Activated T-helper 2 cell treated with anti-CD3 and anti-CD28 coated beads, Interferon-gamma antibody, Interleukin-2, Interleukin-4, amounts not matched to agents 10 μg/mL and 5 μg/mL and 100 μg/mL, durations not matched to agents 14 hours and 24 hours and 36 hours (primary cell): ENCODE data around the gene SRSF10. TPM values are rescaled to one million over a fixed set of nuclear protein-coding genes. Genes with fewer than 3 reads are reported as not detected.
"Not testable (repeated sequence)": the region's sequence is repeated elsewhere in the genome, so short reads cannot be mapped to it uniquely, and the experiment has no call there.

Experiments used
- DNase-seq: peaks from one replicate; pipeline ENCODE4 v3.0.0; 2021; ENCODE audit warnings: low spot score
- H3K27ac Mint-ChIP-seq: one replicate; pipeline ENCODE4 v1.8.0; 2021; ENCODE audit warnings: mixed read lengths
- H3K27me3 Mint-ChIP-seq: one replicate; pipeline ENCODE4 v1.8.0; 2021; ENCODE audit warnings: low read depth, mixed read lengths
- H3K36me3 Mint-ChIP-seq: one replicate; pipeline ENCODE4 v1.8.0; 2021; ENCODE audit warnings: low read depth, mixed read lengths
- H3K4me1 Mint-ChIP-seq: one replicate; pipeline ENCODE4 v1.8.0; 2021; ENCODE audit warnings: low read depth, mixed read lengths
- H3K4me3 Mint-ChIP-seq: one replicate; pipeline ENCODE4 v1.8.0; 2021; ENCODE audit warnings: low read depth, mild to moderate bottlenecking, moderate library complexity, mixed read lengths
- H3K9me3 Mint-ChIP-seq: one replicate; pipeline ENCODE4 v1.8.0; 2021; ENCODE audit warnings: mixed read lengths
- intact Hi-C: fragments of 100-400 bp; cut with micrococcal nuclease; formaldehyde crosslinking; loops from one replicate; pipeline ENCODE4 v1.15.1; 2023
- total RNA-seq: library from RNA; stranded (reverse); gene quantifications from 2 replicates; pipeline ENCODE4 v1.2.3, GENCODE V29; 2022

Gene SRSF10
- total RNA-seq, 1 donor from 2014 or later, result 217 TPM

- intact Hi-C loops, result no loop called here
- H3K4me3 Mint-ChIP-seq, result no peak overlapping the region
- H3K9me3 Mint-ChIP-seq, result no peaks in the 10 kb centered on the region
- no peak overlapping the region for H3K27ac Mint-ChIP-seq
- H3K4me1 Mint-ChIP-seq, result no peaks in the 10 kb centered on the region
- peaks cover 25% of the 10 kb centered on the region for H3K27me3 Mint-ChIP-seq
- H3K36me3 Mint-ChIP-seq, result no peaks in the 10 kb centered on the region
- DNase-seq, result no peak
Observed at GRCh38 chr1:24009406-24009805, 29.3 kb upstream of the SRSF10 start.

GRCh38 chr1:24008574-24009184, 28.6 kb upstream of the SRSF10 start:
- H3K27ac Mint-ChIP-seq, DNase-seq, H3K4me3 Mint-ChIP-seq, H3K36me3 Mint-ChIP-seq, H3K9me3 Mint-ChIP-seq, intact Hi-C loops, H3K4me1 Mint-ChIP-seq: not testable (repeated sequence)
- H3K27me3 Mint-ChIP-seq, result peaks cover 29% of the 10 kb centered on the region

DNA sequence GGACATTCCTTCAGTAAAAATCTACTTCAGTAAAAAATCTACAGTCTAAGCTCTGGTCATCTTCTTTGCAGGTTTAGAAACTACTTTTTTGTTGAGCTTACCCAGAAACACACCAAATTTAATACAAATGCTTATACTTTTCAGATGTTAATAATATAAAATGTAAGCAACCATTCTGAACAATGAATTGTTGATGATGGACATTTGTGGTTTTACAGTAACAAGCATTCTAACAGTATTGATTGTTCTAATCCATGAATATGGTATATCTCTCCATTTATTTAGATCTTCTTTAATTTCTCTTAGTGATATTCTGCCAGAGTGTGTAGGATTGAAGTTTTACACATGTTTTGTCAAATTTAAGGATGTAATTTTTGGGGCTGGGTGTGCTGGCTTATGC, 27.0 kb upstream of the SRSF10 start:
- peaks cover 42% of the 10 kb centered on the region for H3K27me3 Mint-ChIP-seq

GRCh38 chr1:24005163-24005562, 25.0 kb upstream of the SRSF10 start:
- intact Hi-C loops, result no loop called here
- no peak overlapping the region for H3K27ac Mint-ChIP-seq
- no peak for DNase-seq
- no peaks in the 10 kb centered on the region for H3K9me3 Mint-ChIP-seq
- H3K27me3 Mint-ChIP-seq, result peaks cover 34% of the 10 kb centered on the region
- no peaks in the 10 kb centered on the region for H3K36me3 Mint-ChIP-seq
- H3K4me1 Mint-ChIP-seq, result no peaks in the 10 kb centered on the region
- no peak overlapping the region for H3K4me3 Mint-ChIP-seq

More for the DNA sequence above, 27.0 kb upstream of the SRSF10 start:
- H3K27ac Mint-ChIP-seq, result no peak overlapping the region
- intact Hi-C loops, result no loop called here
- H3K4me3 Mint-ChIP-seq, result no peak overlapping the region
- H3K36me3 Mint-ChIP-seq, result no peaks in the 10 kb centered on the region
- no peak for DNase-seq
- H3K9me3 Mint-ChIP-seq, result no peaks in the 10 kb centered on the region
- H3K4me1 Mint-ChIP-seq, result no peaks in the 10 kb centered on the region

DNA sequence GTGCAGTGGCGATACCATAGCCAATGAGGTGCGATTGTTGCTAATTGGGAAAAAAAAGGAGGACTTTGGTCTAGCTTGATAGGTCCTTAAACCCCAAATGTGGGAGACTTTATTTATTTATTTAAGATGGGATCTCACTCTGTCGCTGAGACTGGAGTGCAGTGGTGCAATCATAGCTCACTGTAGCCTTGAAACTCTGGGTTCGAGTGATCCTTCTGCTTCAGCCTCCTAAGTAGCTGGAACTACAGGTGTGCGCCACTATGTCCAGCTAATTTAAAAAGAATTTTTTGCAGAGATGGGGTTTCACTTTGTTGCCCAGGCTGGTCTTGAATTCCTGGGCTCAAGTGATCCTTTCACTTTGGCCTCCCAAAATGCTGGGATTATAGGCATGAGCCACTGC, 24.0 kb upstream of the SRSF10 start:
- H3K4me3 Mint-ChIP-seq, result no peak overlapping the region
- peaks cover 27% of the 10 kb centered on the region for H3K27me3 Mint-ChIP-seq
- no peak overlapping the region for H3K27ac Mint-ChIP-seq
- H3K4me1 Mint-ChIP-seq, result peaks cover 2% of the 10 kb centered on the region
- H3K36me3 Mint-ChIP-seq, result no peaks in the 10 kb centered on the region
- intact Hi-C loops, result no loop called here
- no peaks in the 10 kb centered on the region for H3K9me3 Mint-ChIP-seq
- DNase-seq, result no peak

- Mint-ChIP-seq H3K4me1 (peaks cover 6% of the 10 kb centered on the region), H3K4me3 (no peak overlapping the region)
Observed at GRCh38 chr1:24003331-24003972, 23.3 kb upstream of the SRSF10 start.

DNA sequence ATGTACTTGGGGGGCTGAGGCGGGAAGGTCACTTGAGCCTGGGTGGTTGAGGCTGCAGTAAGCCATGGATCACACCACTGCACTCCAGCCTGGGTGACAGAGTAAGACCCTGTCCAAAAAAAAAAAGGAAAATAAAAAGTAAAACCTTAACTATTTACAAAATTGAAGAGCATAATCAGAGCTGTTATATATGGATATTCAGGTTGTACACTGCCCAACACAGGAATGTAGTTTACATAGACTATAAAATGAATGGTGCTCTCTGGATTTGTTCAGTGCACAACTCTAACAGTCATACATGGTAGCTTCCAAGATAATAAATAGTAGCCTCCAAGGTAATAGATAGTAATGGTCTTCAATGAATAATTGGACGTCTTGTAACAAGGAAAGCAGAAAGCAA, 22.6 kb upstream of the SRSF10 start:
- H3K4me3 Mint-ChIP-seq, result no peak overlapping the region
- peaks cover 6% of the 10 kb centered on the region for H3K4me1 Mint-ChIP-seq
- peaks cover 24% of the 10 kb centered on the region for H3K27me3 Mint-ChIP-seq
- H3K9me3 Mint-ChIP-seq, result no peaks in the 10 kb centered on the region
- intact Hi-C loops, result no loop called here
- no peak for DNase-seq
- no peaks in the 10 kb centered on the region for H3K36me3 Mint-ChIP-seq
- no peak overlapping the region for H3K27ac Mint-ChIP-seq

More at GRCh38 chr1:24003331-24003972, 23.3 kb upstream of the SRSF10 start:
- Mint-ChIP-seq H3K9me3 (no peaks in the 10 kb centered on the region), H3K36me3 (no peaks in the 10 kb centered on the region), H3K27ac (no peak overlapping the region), H3K27me3 (peaks cover 27% of the 10 kb centered on the region)
- intact Hi-C loops, result no loop called here
- no peak for DNase-seq

GRCh38 chr1:23999156-23999671, 19.1 kb upstream of the SRSF10 start:
- Mint-ChIP-seq H3K4me3 (no peak overlapping the region), H3K9me3 (no peaks in the 10 kb centered on the region), H3K36me3 (no peaks in the 10 kb centered on the region), H3K27ac (no peak overlapping the region), H3K27me3 (peaks cover 17% of the 10 kb centered on the region), H3K4me1 (peaks cover 7% of the 10 kb centered on the region)
- intact Hi-C loops, result no loop called here
- no peak for DNase-seq

DNA sequence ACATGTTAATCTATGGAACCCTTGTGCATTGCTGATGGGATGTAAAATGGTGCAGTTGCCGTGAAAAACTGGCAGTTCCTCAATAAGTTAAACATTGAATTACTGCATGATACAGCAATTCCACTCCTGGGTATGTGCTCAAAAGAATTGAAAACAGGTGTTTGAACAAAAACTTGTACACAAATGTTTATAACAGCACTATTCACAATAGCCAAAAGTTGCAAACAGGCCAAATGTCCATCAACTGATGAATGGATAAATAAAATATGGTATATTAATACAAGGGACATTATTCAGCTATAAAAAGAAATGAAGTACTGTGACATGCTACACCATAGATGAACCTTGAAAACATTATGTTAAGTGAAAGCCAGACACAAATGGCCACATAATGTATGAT, 17.7 kb upstream of the SRSF10 start:
- H3K4me1 Mint-ChIP-seq, result peaks cover 7% of the 10 kb centered on the region
- no peak overlapping the region for H3K27ac Mint-ChIP-seq
- no peaks in the 10 kb centered on the region for H3K9me3 Mint-ChIP-seq
- no peaks in the 10 kb centered on the region for H3K36me3 Mint-ChIP-seq
- DNase-seq, result no peak
- peaks cover 6% of the 10 kb centered on the region for H3K27me3 Mint-ChIP-seq
- H3K4me3 Mint-ChIP-seq, result no peak overlapping the region
- intact Hi-C loops, result no loop called here

DNA sequence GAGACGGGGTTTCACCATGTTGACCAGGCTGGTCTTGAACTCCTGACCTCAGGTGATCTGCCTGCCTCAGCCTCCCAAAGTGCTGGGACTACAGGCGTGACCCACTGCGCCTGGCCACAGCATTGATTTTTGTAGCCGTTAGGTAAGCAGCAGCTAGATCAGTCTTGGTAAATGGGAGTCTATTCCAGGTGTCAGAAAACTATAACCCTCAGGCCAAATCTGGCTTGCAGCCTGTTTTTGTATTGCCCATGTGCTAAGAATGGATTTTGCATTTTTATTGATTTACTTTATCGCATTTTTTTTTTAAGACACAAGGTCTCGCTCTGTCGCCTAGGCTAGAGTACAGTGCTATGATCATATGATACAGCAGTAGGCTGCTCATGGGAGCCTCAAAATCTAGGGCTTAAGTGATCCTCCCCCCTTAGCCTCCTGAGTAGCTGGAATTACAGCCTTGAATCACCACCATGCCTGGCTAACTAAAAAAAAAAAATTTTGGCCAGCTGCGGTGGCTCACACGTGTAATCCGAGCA, 16.6 kb upstream of the SRSF10 start:
- DNase-seq, result no peak
- Mint-ChIP-seq H3K4me3 (no peak overlapping the region), H3K4me1 (peaks cover 7% of the 10 kb centered on the region), H3K9me3 (no peaks in the 10 kb centered on the region), H3K27ac (no peak overlapping the region), H3K36me3 (no peaks in the 10 kb centered on the region), H3K27me3 (no peaks in the 10 kb centered on the region)
- intact Hi-C loops, result no loop called here

DNA sequence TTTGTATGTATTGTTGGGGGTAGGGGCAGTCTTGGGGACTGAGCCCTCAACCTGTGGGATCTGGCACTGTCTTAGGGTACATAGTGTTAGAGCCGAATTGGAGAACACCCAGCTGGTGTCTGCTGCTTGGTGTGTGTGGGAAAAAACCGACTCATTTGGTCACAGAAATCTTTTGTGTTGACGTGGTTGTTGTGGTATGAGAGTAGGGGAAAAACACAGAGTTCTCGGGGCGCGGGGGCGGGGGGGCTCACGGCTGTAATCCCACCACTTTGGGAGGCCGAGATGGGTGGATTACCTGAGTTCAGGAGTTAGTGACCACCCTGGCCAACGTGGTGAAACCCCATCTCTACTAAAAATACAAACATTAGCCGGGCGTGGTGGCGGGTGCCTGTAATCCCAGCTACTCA, 15.3 kb upstream of the SRSF10 start:
- Mint-ChIP-seq H3K4me1 (peaks cover 7% of the 10 kb centered on the region), H3K27me3 (peaks cover 2% of the 10 kb centered on the region), H3K4me3 (no peak overlapping the region), H3K9me3 (no peaks in the 10 kb centered on the region), H3K27ac (no peak overlapping the region), H3K36me3 (no peaks in the 10 kb centered on the region)
- no peak for DNase-seq
- intact Hi-C loops, result no loop called here

- DNase-seq, H3K36me3 Mint-ChIP-seq, H3K27me3 Mint-ChIP-seq, H3K27ac Mint-ChIP-seq, H3K9me3 Mint-ChIP-seq, intact Hi-C loops, H3K4me3 Mint-ChIP-seq: not testable (repeated sequence)
- H3K4me1 Mint-ChIP-seq, result peaks cover 11% of the 10 kb centered on the region
Observed at GRCh38 chr1:23992011-23992410, 11.9 kb upstream of the SRSF10 start.

DNA sequence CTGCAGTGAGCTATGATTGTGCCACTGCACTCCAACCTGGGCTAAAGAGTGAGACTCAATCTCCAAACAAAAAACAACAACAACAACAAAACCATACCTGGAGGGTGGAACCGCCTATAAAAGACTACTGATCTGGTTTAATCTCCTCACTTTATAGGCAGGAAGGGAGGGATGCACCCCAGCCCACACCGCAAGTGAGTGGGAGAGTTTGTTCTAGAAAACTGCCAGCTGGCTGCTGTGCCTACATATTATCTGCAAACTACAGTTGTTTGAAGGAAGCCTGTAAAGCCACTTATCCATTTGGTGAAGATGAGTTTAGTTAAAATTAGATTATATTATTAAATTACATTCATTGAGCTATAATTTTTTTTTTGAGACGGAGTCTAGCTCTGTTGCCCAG, 9.1 kb upstream of the SRSF10 start:
- peaks cover 2% of the 10 kb centered on the region for H3K27me3 Mint-ChIP-seq
- intact Hi-C loops, result no loop called here

More for the DNA sequence above, 9.1 kb upstream of the SRSF10 start:
- Mint-ChIP-seq H3K27ac (no peak overlapping the region), H3K4me1 (peaks cover 9% of the 10 kb centered on the region), H3K4me3 (no peak overlapping the region), H3K9me3 (no peaks in the 10 kb centered on the region), H3K36me3 (no peaks in the 10 kb centered on the region)
- no peak for DNase-seq
